Activated CD4-positive, alpha-beta T cell treated with anti-CD3 and anti-CD28 coated beads, Interleukin-2, amount 50 U/mL, for 24 hours (primary cell): ENCODE data around the gene PRKX.
"Not testable (repeated sequence)": the region's sequence is repeated elsewhere in the genome, so short reads cannot be mapped to it uniquely, and the experiment has no call there.

Experiments
- DNase-seq, 2 donors: peaks; one replicate each; pipeline ENCODE4 v3.0.0-alpha.2; 2020; ENCODE audit warnings: low read depth in 1 of 2, low spot score in 1 of 2

Gene PRKX

GRCh38 chrX:3711331-3711917, 2.0 kb downstream of the PRKX start:
- DNase-seq, result no peak

- not testable (repeated sequence) for DNase-seq
Observed at GRCh38 chrX:3707673-3708274, 5.7 kb downstream of the PRKX start.

- no peak for DNase-seq
Observed at GRCh38 chrX:3706481-3706880, 7.0 kb downstream of the PRKX start.

GRCh38 chrX:3703251-3703650, 10.2 kb downstream of the PRKX start:
- not testable (repeated sequence) for DNase-seq

GRCh38 chrX:3702095-3702494, 11.4 kb downstream of the PRKX start:
- DNase-seq, result not testable (repeated sequence)

GRCh38 chrX:3701445-3701928, 12.0 kb downstream of the PRKX start:
- not testable (repeated sequence) for DNase-seq

- DNase-seq, result no peak
Observed at GRCh38 chrX:3699821-3700381, 13.5 kb downstream of the PRKX start.

- no peak for DNase-seq
Observed at GRCh38 chrX:3697701-3698279, 15.7 kb downstream of the PRKX start.

- no peak for DNase-seq
Observed at GRCh38 chrX:3697220-3697684, 16.2 kb downstream of the PRKX start.

- no peak for DNase-seq
Observed at GRCh38 chrX:3695536-3695935, 17.9 kb downstream of the PRKX start.

- DNase-seq, result no peak
Observed at GRCh38 chrX:3690140-3690539, 23.3 kb downstream of the PRKX start.

GRCh38 chrX:3683236-3683635, 30.2 kb downstream of the PRKX start:
- DNase-seq, result not testable (repeated sequence)

- DNase-seq, result no peak
Observed at GRCh38 chrX:3680459-3680858, 33.0 kb downstream of the PRKX start.

- no peak for DNase-seq
Observed at GRCh38 chrX:3679669-3680068, 33.8 kb downstream of the PRKX start.

- DNase-seq, result no peak
Observed at GRCh38 chrX:3678328-3678727, 35.1 kb downstream of the PRKX start.

GRCh38 chrX:3674881-3675280, 38.6 kb downstream of the PRKX start:
- no peak for DNase-seq

GRCh38 chrX:3669841-3670475, 43.5 kb downstream of the PRKX start:
- DNase-seq, result no peak

- no peak for DNase-seq
Observed at GRCh38 chrX:3666975-3667374, 46.5 kb downstream of the PRKX start.

- no peak for DNase-seq
Observed at GRCh38 chrX:3664921-3665320, 48.5 kb downstream of the PRKX start.

GRCh38 chrX:3663576-3664250, 49.7 kb downstream of the PRKX start:
- not testable (repeated sequence) for DNase-seq

GRCh38 chrX:3659761-3660160, 53.7 kb downstream of the PRKX start:
- DNase-seq, result no peak
